Measurements from ENCODE around the gene PROX2. TPM values are rescaled to one million over a fixed set of nuclear protein-coding genes. Genes with fewer than 3 reads are reported as not detected.

PROX2 gene
- total RNA-seq, 1 donor from 2014 or later = 0.08 TPM

- peak; percentile 39 for TF ChIP-seq CTCF (IDR thresholded peaks at IDR 0.05; ENCODE audit: unreplicated experiment)
- peaks cover 11% of the 10 kb centered on the region for H3K4me1 Mint-ChIP-seq (ENCODE audit: unreplicated experiment)
- no peak for DNase-seq (ENCODE audit: low spot score)
- no peak overlapping the region for H3K27ac Mint-ChIP-seq (ENCODE audit: unreplicated experiment)
- no peaks in the 10 kb centered on the region for H3K9me3 Mint-ChIP-seq (ENCODE audit: unreplicated experiment)
- no peak overlapping the region for H3K4me3 Mint-ChIP-seq (ENCODE audit: unreplicated experiment)
- H3K27me3 Mint-ChIP-seq (ENCODE audit: unreplicated experiment) = peaks cover 3% of the 10 kb centered on the region
- H3K36me3 Mint-ChIP-seq (ENCODE audit: low read depth, unreplicated experiment) = peaks cover 28% of the 10 kb centered on the region
Measured at GRCh38 chr14:74906925-74907521, 31.1 kb upstream of the PROX2 start.

GRCh38 chr14:74905595-74906142 is 29.7 kb upstream of the PROX2 start:
- Mint-ChIP-seq H3K4me1 (ENCODE audit: unreplicated experiment) (peaks cover 11% of the 10 kb centered on the region), H3K9me3 (ENCODE audit: unreplicated experiment) (no peaks in the 10 kb centered on the region), H3K36me3 (ENCODE audit: low read depth, unreplicated experiment) (peaks cover 37% of the 10 kb centered on the region), H3K4me3 (ENCODE audit: unreplicated experiment) (no peak overlapping the region), H3K27ac (ENCODE audit: unreplicated experiment) (peak overlapping the region; percentile 36), H3K27me3 (ENCODE audit: unreplicated experiment) (peaks cover 3% of the 10 kb centered on the region)
- TF ChIP-seq CTCF (IDR thresholded peaks at IDR 0.05; ENCODE audit: unreplicated experiment) = peak; percentile 94
- peak; percentile 85 for DNase-seq (ENCODE audit: low spot score)

- Mint-ChIP-seq H3K27me3 (ENCODE audit: unreplicated experiment) (no peaks in the 10 kb centered on the region), H3K36me3 (ENCODE audit: low read depth, unreplicated experiment) (peaks cover 39% of the 10 kb centered on the region), H3K9me3 (ENCODE audit: unreplicated experiment) (no peaks in the 10 kb centered on the region), H3K4me1 (ENCODE audit: unreplicated experiment) (peaks cover 11% of the 10 kb centered on the region), H3K4me3 (ENCODE audit: unreplicated experiment) (no peak overlapping the region), H3K27ac (ENCODE audit: unreplicated experiment) (peak overlapping the region; percentile 36)
- DNase-seq (ENCODE audit: low spot score) = no peak
- no peak for TF ChIP-seq CTCF (IDR thresholded peaks at IDR 0.05; ENCODE audit: unreplicated experiment)
Measured at GRCh38 chr14:74904635-74905503, 28.9 kb upstream of the PROX2 start.

- Mint-ChIP-seq H3K27me3 (ENCODE audit: unreplicated experiment) (no peaks in the 10 kb centered on the region), H3K4me3 (ENCODE audit: unreplicated experiment) (no peak overlapping the region), H3K27ac (ENCODE audit: unreplicated experiment) (peak overlapping the region; percentile 42), H3K9me3 (ENCODE audit: unreplicated experiment) (no peaks in the 10 kb centered on the region), H3K4me1 (ENCODE audit: unreplicated experiment) (peaks cover 4% of the 10 kb centered on the region), H3K36me3 (ENCODE audit: low read depth, unreplicated experiment) (peaks cover 54% of the 10 kb centered on the region)
- no peak for TF ChIP-seq CTCF (IDR thresholded peaks at IDR 0.05; ENCODE audit: unreplicated experiment)
- no peak for DNase-seq (ENCODE audit: low spot score)
Measured at GRCh38 chr14:74902941-74903705, 27.2 kb upstream of the PROX2 start.

Data from endothelial cell (in vitro differentiated cells).